ENCODE results near the gene USP2. TPM values are rescaled to one million over a fixed set of nuclear protein-coding genes. Genes with fewer than 3 reads are reported as not detected.

The USP2 gene
- total and polyA plus RNA-seq, 2 of the 8 experiments (the other 6 are each of a cell fraction or from before 2014, with no cell fraction given): 2.2 to 6.9 TPM

DNA sequence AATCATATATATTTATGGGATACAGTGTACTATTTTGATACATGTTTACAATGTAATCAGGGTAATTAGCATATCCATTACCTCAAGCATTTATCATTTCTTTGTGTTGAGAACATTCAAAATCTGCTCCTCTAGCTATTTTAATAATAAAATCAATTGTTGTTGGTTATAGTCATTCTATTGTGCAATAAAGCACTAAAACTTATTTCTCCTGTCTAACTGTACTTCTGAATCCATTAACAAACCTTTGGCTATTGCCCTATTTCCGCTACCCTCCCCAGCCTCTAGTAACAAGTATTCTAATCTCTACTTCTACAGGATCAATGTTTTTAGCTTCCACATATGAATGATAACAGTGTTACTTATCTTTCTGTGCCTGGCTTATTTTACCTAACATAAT, 15.3 kb upstream of the USP2 start:
- no peak for DNase-seq (ENCODE audit: low read depth in 1 of 2, low spot score in 2 of 2)
- WGBS, 2 experiments (ENCODE audit: extremely low coverage in 1 of 2, insufficient coverage in 1 of 2, insufficient read length in 1 of 2, insufficient replicate concordance in 2 of 2, low coverage in 1 of 2, low lambda C conversion rate in 2 of 2, missing lambda C conversion rate in 1 of 2): 100% methylated on average over 1 of the region's 1 CpG; no CpG with 5 or more reads in 1 of the 2 experiments
- POLR2A ChIA-PET (ENCODE audit: partially characterized antibody): interaction anchor here (0.6 to 1.1 kb wide), 2 partner anchors 46 to 177 kb away, joined by 3 read pairs; no protein-coding TSS in a partner anchor
- H2BK15ac ChIP-seq (ENCODE audit: low read length): no peak overlapping the region
- H4K91ac ChIP-seq (replicated peaks; ENCODE audit: insufficient read length, low read length): no peak overlapping the region
- no peak overlapping the region for H2BK20ac ChIP-seq (ENCODE audit: low read length)
- H2AK5ac ChIP-seq (ENCODE audit: low read depth, low read length): no peak overlapping the region
- no peak overlapping the region for H3K9ac ChIP-seq (replicated peaks in 1 of 4; ENCODE audit: extremely low read depth in 1 of 4, low read depth in 3 of 4, low read length in 3 of 4)
- no peaks in the 10 kb centered on the region; a peak in 1 of 8 replicates for H3K36me3 ChIP-seq (ENCODE audit: control insufficient read depth in 2 of 4, insufficient read depth in 4 of 4, low read length in 3 of 4)
- no peak overlapping the region for H3K23ac ChIP-seq (ENCODE audit: insufficient read length)
- H3K4me3 ChIP-seq (ENCODE audit: extremely low read depth in 1 of 4, insufficient read depth in 2 of 4, low read depth in 3 of 4, low read length in 4 of 4): no peak overlapping the region
- no peaks in the 10 kb centered on the region for H3K9me3 ChIP-seq (ENCODE audit: insufficient read depth in 2 of 2, low read depth in 1 of 2, low read length in 1 of 2)
- H3K4ac ChIP-seq (replicated peaks; ENCODE audit: insufficient read length, low read depth, low read length): no peak overlapping the region
- no peaks in the 10 kb centered on the region for H3K23me2 ChIP-seq (ENCODE audit: low read depth, low read length)
- no peak overlapping the region for H4K8ac ChIP-seq (ENCODE audit: extremely low read depth, insufficient read depth, low read length)
- no peaks in the 10 kb centered on the region for H3K79me2 ChIP-seq (ENCODE audit: control insufficient read depth in 1 of 2, insufficient read depth in 2 of 2, low read length in 2 of 2)
- CTCF ChIA-PET (ENCODE audit: partially characterized antibody): interaction anchor here (0.6 to 3.2 kb wide), 3 partner anchors 13 to 44 kb away, joined by 3 to 10 read pairs (median 4); no protein-coding TSS in a partner anchor
- TF ChIP-seq, protein P1, sequence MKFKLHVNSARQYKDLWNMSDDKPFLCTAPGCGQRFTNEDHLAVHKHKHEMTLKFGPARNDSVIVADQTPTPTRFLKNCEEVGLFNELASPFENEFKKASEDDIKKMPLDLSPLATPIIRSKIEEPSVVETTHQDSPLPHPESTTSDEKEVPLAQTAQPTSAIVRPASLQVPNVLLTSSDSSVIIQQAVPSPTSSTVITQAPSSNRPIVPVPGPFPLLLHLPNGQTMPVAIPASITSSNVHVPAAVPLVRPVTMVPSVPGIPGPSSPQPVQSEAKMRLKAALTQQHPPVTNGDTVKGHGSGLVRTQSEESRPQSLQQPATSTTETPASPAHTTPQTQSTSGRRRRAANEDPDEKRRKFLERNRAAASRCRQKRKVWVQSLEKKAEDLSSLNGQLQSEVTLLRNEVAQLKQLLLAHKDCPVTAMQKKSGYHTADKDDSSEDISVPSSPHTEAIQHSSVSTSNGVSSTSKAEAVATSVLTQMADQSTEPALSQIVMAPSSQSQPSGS (IDR thresholded peaks at IDR 0.05; ENCODE audit: low read length): no peak
- TF ChIP-seq, protein P2, sequence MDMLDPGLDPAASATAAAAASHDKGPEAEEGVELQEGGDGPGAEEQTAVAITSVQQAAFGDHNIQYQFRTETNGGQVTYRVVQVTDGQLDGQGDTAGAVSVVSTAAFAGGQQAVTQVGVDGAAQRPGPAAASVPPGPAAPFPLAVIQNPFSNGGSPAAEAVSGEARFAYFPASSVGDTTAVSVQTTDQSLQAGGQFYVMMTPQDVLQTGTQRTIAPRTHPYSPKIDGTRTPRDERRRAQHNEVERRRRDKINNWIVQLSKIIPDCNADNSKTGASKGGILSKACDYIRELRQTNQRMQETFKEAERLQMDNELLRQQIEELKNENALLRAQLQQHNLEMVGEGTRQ (IDR thresholded peaks at IDR 0.05; ENCODE audit: low read length): no peak
- no peak for TF ChIP-seq EP300 (IDR thresholded peaks at IDR 0.05; ENCODE audit: borderline replicate concordance in 1 of 2, low read depth in 2 of 2, low read length in 2 of 2)
- no peak for TF ChIP-seq EZH2 (IDR thresholded peaks at IDR 0.05; ENCODE audit: low read depth, low read length, severe bottlenecking)
- no peak for TF ChIP-seq CHD2 (IDR thresholded peaks at IDR 0.05; ENCODE audit: low read length)
- no peak for TF ChIP-seq YY1 (IDR thresholded peaks at IDR 0.05; ENCODE audit: low read depth, low read length)
- no peak for TF ChIP-seq JUND (IDR thresholded peaks at IDR 0.05; ENCODE audit: low read length)
- TF ChIP-seq SUZ12 (IDR thresholded peaks at IDR 0.05; ENCODE audit: low read length): no peak
- TF ChIP-seq HDAC2 (IDR thresholded peaks at IDR 0.05; ENCODE audit: borderline replicate concordance in 1 of 2, low read depth in 2 of 2, low read length in 2 of 2): no peak
- TF ChIP-seq RAD21 (IDR thresholded peaks at IDR 0.05 in 1 of 2, conservative IDR thresholded peaks at IDR 0.05 in 1 of 2; ENCODE audit: low read depth in 2 of 2, low read length in 2 of 2): no peak
- no peaks in the 10 kb centered on the region for H3K79me1 ChIP-seq (ENCODE audit: low read depth, low read length)
- no peaks in the 10 kb centered on the region for H3K27me3 ChIP-seq (replicated peaks in 1 of 4; ENCODE audit: control insufficient read depth in 3 of 4, extremely low read depth in 1 of 4, insufficient read depth in 3 of 4, low read length in 3 of 4)
- no peak overlapping the region for H2BK120ac ChIP-seq (replicated peaks; ENCODE audit: low read depth, low read length)
- H4K5ac ChIP-seq (ENCODE audit: insufficient read length, low read depth, low read length): no peak overlapping the region
- H3K56ac ChIP-seq (replicated peaks; ENCODE audit: insufficient read length, low read depth, low read length): no peak overlapping the region
- H4K20me1 ChIP-seq (replicated peaks in 1 of 2; ENCODE audit: control insufficient read depth in 1 of 2, insufficient read depth in 2 of 2, low read length in 2 of 2): no peaks in the 10 kb centered on the region
- no peak overlapping the region for H3K14ac ChIP-seq (ENCODE audit: insufficient read length)
- no peak overlapping the region for H2AFZ ChIP-seq (ENCODE audit: low read length)
- H3K18ac ChIP-seq (ENCODE audit: extremely low read depth, low read length): no peak overlapping the region
- no peaks in the 10 kb centered on the region; a peak in 1 of 7 replicates for H3K4me1 ChIP-seq (replicated peaks in 1 of 4; ENCODE audit: control insufficient read depth in 3 of 4, insufficient read depth in 4 of 4, low read length in 3 of 4)
- H3K4me2 ChIP-seq (ENCODE audit: insufficient read depth in 1 of 2, low read depth in 2 of 2, low read length in 2 of 2): no peak overlapping the region
- no peak overlapping the region for H2BK12ac ChIP-seq (ENCODE audit: low read depth, low read length)
- no peak overlapping the region for H3K27ac ChIP-seq (ENCODE audit: low read depth, low read length)
- no peak overlapping the region for H2BK5ac ChIP-seq (ENCODE audit: low read depth, low read length)
- FAIRE-seq: no peak
